Endothelial cell of umbilical vein (primary cell): ENCODE measurements around the gene JSRP1. TPM values are rescaled to one million over a fixed set of nuclear protein-coding genes. Genes with fewer than 3 reads are reported as not detected.

Experiments used
- BruUV-seq: library from RNA; stranded (reverse); fragments of 400-500 nt; replicated peaks from 2 replicates; lab custom pipeline; 2021; lab: Mats Ljungman, UMichigan
- CTCF ChIA-PET: fragments of 300-600, 350-600 bp; sonication (Branson Sonifier 250); formaldehyde crosslinking; loops from one replicate; lab custom pipeline; 2021; ENCODE audit warnings: antibody characterized with exemption, inconsistent platforms; lab: Charles Lee
- POLR2A ChIA-PET: fragments of 300-600, 350-600 bp; sonication (Branson Sonifier 250); formaldehyde crosslinking; loops from one replicate; lab custom pipeline; 2021; ENCODE audit warnings: antibody characterized with exemption, inconsistent platforms; lab: Charles Lee
- DNase-seq: peaks from one replicate; pipeline ENCODE4 v3.0.0-alpha.2; 2011; ENCODE audit warnings: low read depth, low spot score
- FAIRE-seq: peaks from 2 replicates; lab custom pipeline; 2011; peaks lifted over from hg19 to GRCh38; lab: Jason Lieb, UNC
- H2AFZ ChIP-seq: 2 replicates; pipeline ENCODE4 v1.6.0; 2012; ENCODE audit warnings: low read depth, low read length, control low read depth, inconsistent platforms
- H3K27ac ChIP-seq: 2 replicates; pipeline ENCODE4 v1.5.1; 2011; ENCODE audit warnings: low read depth, mild to moderate bottlenecking, control low read depth, low read length, moderate library complexity; ENCODE audit not compliant: insufficient read depth
- H3K27me3 ChIP-seq, 2 experiments: 2 replicates each; pipeline versions ENCODE4 v1.6.0 to v1.6.1; 2011; ENCODE audit warnings: low read length in 2 of 2, mixed read lengths in 1 of 2; ENCODE audit not compliant: control insufficient read depth in 2 of 2, insufficient read depth in 2 of 2
- H3K36me3 ChIP-seq, 2 experiments: 2 replicates in 1 of 2; 3 replicates in 1 of 2; pipeline ENCODE4 v1.5.1; 2011; ENCODE audit warnings: low read length in 2 of 2, mild to moderate bottlenecking in 1 of 2, moderate library complexity in 1 of 2; ENCODE audit not compliant: control insufficient read depth in 2 of 2, insufficient read depth in 2 of 2; ENCODE audit errors: extremely low read depth in 1 of 2
- H3K4me1 ChIP-seq: 3 replicates; pipeline ENCODE4 v1.5.1; 2011; ENCODE audit warnings: mild to moderate bottlenecking, low read length; ENCODE audit not compliant: control insufficient read depth, insufficient read depth; ENCODE audit errors: extremely low read depth
- H3K4me2 ChIP-seq: 2 replicates; pipeline ENCODE4 v1.6.1; 2011; ENCODE audit warnings: low read length, control low read depth, mixed read lengths; ENCODE audit not compliant: insufficient read depth
- H3K4me3 ChIP-seq, 3 experiments: fragments of 200-600 bp in 1 of 3; sonication (generic), shearing (Covaris generic) in 1 of 3; replicated peaks in 1 of 3; 2 replicates each; pipeline ENCODE4 v1.5.1; 2011 to 2016; ENCODE audit warnings: control low read depth in 3 of 3, low read length in 3 of 3, mild to moderate bottlenecking in 2 of 3, inconsistent platforms in 1 of 3, low read depth in 1 of 3, moderate library complexity in 1 of 3; ENCODE audit not compliant: insufficient read depth in 1 of 3
- H3K79me2 ChIP-seq: 2 replicates; pipeline ENCODE4 v1.6.0; 2012; ENCODE audit warnings: low read length, inconsistent platforms; ENCODE audit not compliant: control insufficient read depth, insufficient read depth
- H3K9ac ChIP-seq: replicated peaks from 2 replicates; pipeline ENCODE3; 2011; ENCODE audit warnings: low read length, control low read depth; ENCODE audit not compliant: insufficient read depth; ENCODE audit errors: extremely low read depth
- H3K9me1 ChIP-seq: replicated peaks from 3 replicates; pipeline ENCODE4 v1.6.0; 2011; ENCODE audit warnings: mild to moderate bottlenecking, low read length; ENCODE audit not compliant: control insufficient read depth, insufficient read depth; ENCODE audit errors: extremely low read depth
- H3K9me3 ChIP-seq: replicated peaks from 2 replicates; pipeline ENCODE4 v1.5.1; 2012; ENCODE audit warnings: low read length, inconsistent platforms; ENCODE audit not compliant: control insufficient read depth, insufficient read depth
- H4K20me1 ChIP-seq: replicated peaks from 2 replicates; pipeline ENCODE3; 2011; ENCODE audit warnings: mild to moderate bottlenecking, low read length; ENCODE audit not compliant: control insufficient read depth, insufficient read depth; ENCODE audit errors: extremely low read depth
- FOS ChIP-seq: IDR thresholded peaks from 2 replicates; pipeline ENCODE4 v1.6.1; 2011; ENCODE audit warnings: mild to moderate bottlenecking, low read length, moderate library complexity, borderline replicate concordance; ENCODE audit not compliant: insufficient read depth
- GATA2 ChIP-seq: IDR thresholded peaks from 2 replicates; pipeline ENCODE4 v1.7.0; 2011; ENCODE audit warnings: low read depth, mild to moderate bottlenecking, moderate library complexity, mixed read lengths, low read length; ENCODE audit not compliant: insufficient read length, insufficient read depth
- JUN ChIP-seq: IDR thresholded peaks from 2 replicates; pipeline ENCODE4 v1.6.1; 2011; ENCODE audit warnings: borderline replicate concordance, low read depth; ENCODE audit not compliant: insufficient read length, insufficient read depth
- MYC ChIP-seq: IDR thresholded peaks from one replicate; pipeline ENCODE4 v1.6.1; 2011; ENCODE audit warnings: mild to moderate bottlenecking, low read depth, low read length
- POLR2A ChIP-seq: IDR thresholded peaks from 2 replicates; pipeline ENCODE4 v1.6.1; 2012; ENCODE audit warnings: low read depth, mild to moderate bottlenecking, control low read depth, low read length
- POLR2AphosphoS5 ChIP-seq: IDR thresholded peaks from 2 replicates; pipeline ENCODE4 v1.6.1; 2012; ENCODE audit warnings: low read depth, mild to moderate bottlenecking, control low read depth, low read length, moderate library complexity; ENCODE audit not compliant: insufficient read depth
- dilution Hi-C: fragments of 300-500 bp; cut with MboI; formaldehyde crosslinking; loops from one replicate; pipeline ENCODE4 v1.15.0; 2019; ENCODE audit warnings: low sequenced_read_pairs; ENCODE audit not compliant: extremely low pct_ligation_motif_present
- intact Hi-C: fragments of 100-400 bp; cut with micrococcal nuclease; formaldehyde crosslinking; loops from one replicate; pipeline ENCODE4 v1.10.0; 2022
- polyA plus RNA-seq, 4 experiments: library from polyadenylated mRNA; depleted of rRNA in 3 of 4; stranded (reverse) in 3 of 4; unstranded in 1 of 4; fragments of >200 nt; gene quantifications; 2 replicates each; pipeline versions ENCODE4 v1.2.1 to v1.2.3, GENCODE V29; 2011 to 2012; ENCODE audit warnings: missing spikeins in 1 of 4
- total RNA-seq: library from RNA; stranded (reverse); gene quantifications from 2 replicates; pipeline ENCODE4 v1.2.3, GENCODE V29; 2021
- TF ChIP-seq, protein P1 (sequence below): IDR thresholded peaks from 2 replicates; pipeline ENCODE4 v1.6.1; 2011; ENCODE audit not compliant: insufficient read depth, insufficient read length
- TF ChIP-seq, protein P2 (sequence below), 2 donors: IDR thresholded peaks; 1 replicate in 1 of 2; 2 replicates in 1 of 2; pipeline ENCODE4 v1.5.1; 2011; ENCODE audit warnings: low read length in 2 of 2, mild to moderate bottlenecking in 2 of 2, moderate library complexity in 2 of 2, control low read depth in 1 of 2, inconsistent platforms in 1 of 2, low read depth in 1 of 2; ENCODE audit not compliant: insufficient read depth in 1 of 2; ENCODE audit errors: extremely low read depth in 1 of 2

JSRP1 gene
- total and polyA plus RNA-seq, 2 donors (not counting 3 experiments of a cell fraction or from before 2014, with no cell fraction given), result not detected

DNA sequence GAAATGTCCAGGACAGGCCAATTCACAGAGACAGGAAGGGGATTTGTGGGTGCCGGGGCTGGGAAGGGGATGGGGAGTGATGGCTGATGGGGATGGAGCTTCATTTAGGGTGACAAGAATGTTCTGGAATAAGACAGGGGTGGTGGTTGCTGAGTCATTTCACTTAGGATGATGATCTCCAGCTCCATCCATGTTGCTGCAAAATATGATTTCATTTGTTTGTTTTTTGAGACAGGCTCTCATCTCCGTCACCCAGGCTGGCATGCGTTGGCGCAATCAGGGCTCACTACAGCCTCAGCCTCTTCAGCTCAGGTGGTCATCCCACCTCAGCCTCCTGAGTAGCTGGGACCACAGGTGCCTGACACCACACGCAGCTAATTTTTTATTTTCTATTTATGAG is 3.1 kb upstream of the JSRP1 start:
- Histone ChIP-seq H3K4me3 (no peak overlapping the region), H4K20me1 (no peaks in the 10 kb centered on the region), H3K9ac (no peak overlapping the region), H3K4me1 (no peaks in the 10 kb centered on the region), H3K79me2 (no peaks in the 10 kb centered on the region), H3K4me2 (no peak overlapping the region), H2AFZ (no peak overlapping the region), H3K27ac (no peak overlapping the region), H3K9me1 (no peaks in the 10 kb centered on the region), H3K27me3 (no peaks in the 10 kb centered on the region), H3K9me3 (no peaks in the 10 kb centered on the region), H3K36me3 (no peaks in the 10 kb centered on the region)
- no peak for FAIRE-seq
- DNase-seq, result no peak
- POLR2A ChIA-PET, result interaction anchor here (1.0 kb wide), 1 partner anchor 10 kb away, joined by 3 read pairs; no protein-coding TSS in a partner anchor
- TF ChIP-seq JUN (no peak), GATA2 (no peak), MYC (no peak), POLR2AphosphoS5 (no peak), POLR2A (no peak), FOS (no peak)
- TF ChIP-seq, protein P1, sequence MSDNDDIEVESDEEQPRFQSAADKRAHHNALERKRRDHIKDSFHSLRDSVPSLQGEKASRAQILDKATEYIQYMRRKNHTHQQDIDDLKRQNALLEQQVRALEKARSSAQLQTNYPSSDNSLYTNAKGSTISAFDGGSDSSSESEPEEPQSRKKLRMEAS, result no peak
- TF ChIP-seq, protein P2, sequence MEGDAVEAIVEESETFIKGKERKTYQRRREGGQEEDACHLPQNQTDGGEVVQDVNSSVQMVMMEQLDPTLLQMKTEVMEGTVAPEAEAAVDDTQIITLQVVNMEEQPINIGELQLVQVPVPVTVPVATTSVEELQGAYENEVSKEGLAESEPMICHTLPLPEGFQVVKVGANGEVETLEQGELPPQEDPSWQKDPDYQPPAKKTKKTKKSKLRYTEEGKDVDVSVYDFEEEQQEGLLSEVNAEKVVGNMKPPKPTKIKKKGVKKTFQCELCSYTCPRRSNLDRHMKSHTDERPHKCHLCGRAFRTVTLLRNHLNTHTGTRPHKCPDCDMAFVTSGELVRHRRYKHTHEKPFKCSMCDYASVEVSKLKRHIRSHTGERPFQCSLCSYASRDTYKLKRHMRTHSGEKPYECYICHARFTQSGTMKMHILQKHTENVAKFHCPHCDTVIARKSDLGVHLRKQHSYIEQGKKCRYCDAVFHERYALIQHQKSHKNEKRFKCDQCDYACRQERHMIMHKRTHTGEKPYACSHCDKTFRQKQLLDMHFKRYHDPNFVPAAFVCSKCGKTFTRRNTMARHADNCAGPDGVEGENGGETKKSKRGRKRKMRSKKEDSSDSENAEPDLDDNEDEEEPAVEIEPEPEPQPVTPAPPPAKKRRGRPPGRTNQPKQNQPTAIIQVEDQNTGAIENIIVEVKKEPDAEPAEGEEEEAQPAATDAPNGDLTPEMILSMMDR (IDR thresholded peaks at IDR 0.05; ENCODE audit: extremely low read depth in 1 of 2, insufficient read depth in 1 of 2, low read depth in 1 of 2, low read length in 2 of 2), result no peak
- dilution Hi-C loops, result no loop called here
- intact Hi-C loops, result no loop called here
- CTCF ChIA-PET, result interaction anchor here (0.9 to 3.0 kb wide), 4 partner anchors 15 to 378 kb away, joined by 3 to 16 read pairs (median 4); no protein-coding TSS in a partner anchor
- BruUV-seq, result no TSS peak
